Stimulated activated naive CD8-positive, alpha-beta T cell treated with anti-CD3 and anti-CD28 coated beads, Interleukin-15, Interleukin-2, amounts not matched to agents 100 U/mL and 50 U/mL, for 24 hours (primary cell): ENCODE results near the gene VAMP7.
"Not testable (repeated sequence)": the region's sequence is repeated elsewhere in the genome, so short reads cannot be mapped to it uniquely, and the experiment has no call there.

Source experiments
- ATAC-seq: fragments of 150-1000 bp; cut with Tn5 transposase; one replicate; pipeline ENCODE4 v1.10.0; 2021
- DNase-seq: peaks from one replicate; pipeline ENCODE4 v3.0.0; 2021

The VAMP7 gene

GRCh38 chrX:155881158-155881993 is at the start of gene VAMP7:
Gene VAMP7, plus strand, starts transcription at chrX:155881345. Its CDS starts 8,122 bp downstream, at chrX:155889467.
- DNase-seq (peak; percentile 79), ATAC-seq (peak; percentile 99)

GRCh38 chrX:155841232-155841631 is 39.9 kb upstream of the VAMP7 start:
- ATAC-seq, result no peak
- no peak for DNase-seq

GRCh38 chrX:155851786-155852185 is 29.4 kb upstream of the VAMP7 start:
- not testable (repeated sequence) for DNase-seq, ATAC-seq

GRCh38 chrX:155857561-155857960 is 23.6 kb upstream of the VAMP7 start:
- DNase-seq (no peak), ATAC-seq (no peak)

- no peak for DNase-seq
- ATAC-seq, result no peak
Observed at GRCh38 chrX:155864655-155865054, 16.5 kb upstream of the VAMP7 start.

- ATAC-seq, result no peak
- no peak for DNase-seq
Observed at GRCh38 chrX:155865193-155865592, 16.0 kb upstream of the VAMP7 start.

- ATAC-seq (no peak), DNase-seq (no peak)
Observed at GRCh38 chrX:155867821-155868220, 13.3 kb upstream of the VAMP7 start.

- no peak for ATAC-seq
Observed at GRCh38 chrX:155870958-155871357, 10.2 kb upstream of the VAMP7 start.

GRCh38 chrX:155871934-155872333 is 9.2 kb upstream of the VAMP7 start:
- no peak for ATAC-seq
- DNase-seq, result no peak

More at GRCh38 chrX:155870958-155871357, 10.2 kb upstream of the VAMP7 start:
- DNase-seq, result no peak

- no peak for ATAC-seq
- DNase-seq, result no peak
Observed at GRCh38 chrX:155873188-155873587, 8.0 kb upstream of the VAMP7 start.

GRCh38 chrX:155874571-155875244 is 6.4 kb upstream of the VAMP7 start:
- ATAC-seq, result no peak
- no peak for DNase-seq

GRCh38 chrX:155876704-155877103 is 4.4 kb upstream of the VAMP7 start:
- no peak for DNase-seq
- no peak for ATAC-seq

GRCh38 chrX:155877288-155877687 is 3.9 kb upstream of the VAMP7 start:
- DNase-seq (no peak), ATAC-seq (no peak)

- ATAC-seq (no peak), DNase-seq (no peak)
Observed at GRCh38 chrX:155880586-155881157, 473 bp upstream of the VAMP7 start.

- ATAC-seq, result no peak
- no peak for DNase-seq
Observed at GRCh38 chrX:155886409-155886808, 5.3 kb downstream of the VAMP7 start.

- DNase-seq (no peak), ATAC-seq (no peak)
Observed at GRCh38 chrX:155888139-155888538, 7.0 kb downstream of the VAMP7 start.

- DNase-seq (no peak), ATAC-seq (no peak)
Observed at GRCh38 chrX:155889328-155889727, 8.2 kb downstream of the VAMP7 start.

- ATAC-seq, result no peak
- no peak for DNase-seq
Observed at GRCh38 chrX:155891446-155892210, 10.5 kb downstream of the VAMP7 start.

- DNase-seq (no peak), ATAC-seq (no peak)
Observed at GRCh38 chrX:155893521-155893920, 12.4 kb downstream of the VAMP7 start.

- no peak for ATAC-seq
- DNase-seq, result no peak
Observed at GRCh38 chrX:155896512-155896911, 15.4 kb downstream of the VAMP7 start.

GRCh38 chrX:155899366-155899765 is 18.2 kb downstream of the VAMP7 start:
- DNase-seq, result no peak

GRCh38 chrX:155900765-155901164 is 19.6 kb downstream of the VAMP7 start:
- no peak for DNase-seq
- no peak for ATAC-seq

More at GRCh38 chrX:155899366-155899765, 18.2 kb downstream of the VAMP7 start:
- ATAC-seq, result no peak
